ENCODE results near the gene LRRN2. TPM values are rescaled to one million over a fixed set of nuclear protein-coding genes. Genes with fewer than 3 reads are reported as not detected.

The LRRN2 gene
- total and polyA plus RNA-seq, 2 of the 8 experiments (the other 6 are each of a cell fraction or from before 2014, with no cell fraction given) = 1.8 to 2.3 TPM

DNA sequence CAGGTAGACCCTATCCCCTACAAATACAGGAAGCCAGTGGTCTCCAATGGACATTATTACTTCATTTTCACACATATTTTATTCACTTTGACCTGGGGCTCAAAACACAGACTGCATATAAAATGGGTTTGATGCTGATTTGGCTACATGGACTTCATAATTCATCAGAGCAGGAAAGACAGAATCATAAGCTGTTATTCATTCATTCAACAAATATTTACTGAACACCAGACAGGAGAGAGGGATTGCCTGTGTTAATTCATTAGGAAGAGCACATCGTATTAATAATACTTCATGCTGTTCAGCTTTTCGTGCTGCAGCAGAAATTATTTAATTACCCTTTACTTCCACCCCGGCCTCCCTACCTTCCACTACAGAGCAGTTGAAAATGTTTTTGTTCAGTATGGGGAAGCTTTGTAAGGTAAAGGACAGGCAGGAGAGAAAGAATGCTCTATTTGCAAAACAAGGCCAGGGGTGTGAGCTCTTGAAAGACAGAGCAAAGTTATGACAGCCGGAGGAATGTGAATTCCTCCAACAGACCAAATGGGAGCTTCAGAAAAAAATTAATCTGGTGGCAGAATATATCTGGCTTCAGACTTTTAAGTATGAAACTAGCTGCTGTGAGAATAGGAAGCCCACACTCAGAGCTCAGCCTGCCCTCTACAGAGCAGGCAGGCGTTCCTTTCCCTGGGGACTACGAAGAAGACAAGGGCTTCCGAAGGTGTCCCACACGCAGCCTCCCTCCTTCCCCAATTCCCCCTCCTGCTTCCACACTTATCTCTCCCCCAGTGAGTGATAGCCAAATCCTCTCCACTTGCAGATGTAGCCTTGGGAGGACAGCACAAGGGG is 111.3 kb downstream of the LRRN2 start (continued):
- TF ChIP-seq, protein P1, sequence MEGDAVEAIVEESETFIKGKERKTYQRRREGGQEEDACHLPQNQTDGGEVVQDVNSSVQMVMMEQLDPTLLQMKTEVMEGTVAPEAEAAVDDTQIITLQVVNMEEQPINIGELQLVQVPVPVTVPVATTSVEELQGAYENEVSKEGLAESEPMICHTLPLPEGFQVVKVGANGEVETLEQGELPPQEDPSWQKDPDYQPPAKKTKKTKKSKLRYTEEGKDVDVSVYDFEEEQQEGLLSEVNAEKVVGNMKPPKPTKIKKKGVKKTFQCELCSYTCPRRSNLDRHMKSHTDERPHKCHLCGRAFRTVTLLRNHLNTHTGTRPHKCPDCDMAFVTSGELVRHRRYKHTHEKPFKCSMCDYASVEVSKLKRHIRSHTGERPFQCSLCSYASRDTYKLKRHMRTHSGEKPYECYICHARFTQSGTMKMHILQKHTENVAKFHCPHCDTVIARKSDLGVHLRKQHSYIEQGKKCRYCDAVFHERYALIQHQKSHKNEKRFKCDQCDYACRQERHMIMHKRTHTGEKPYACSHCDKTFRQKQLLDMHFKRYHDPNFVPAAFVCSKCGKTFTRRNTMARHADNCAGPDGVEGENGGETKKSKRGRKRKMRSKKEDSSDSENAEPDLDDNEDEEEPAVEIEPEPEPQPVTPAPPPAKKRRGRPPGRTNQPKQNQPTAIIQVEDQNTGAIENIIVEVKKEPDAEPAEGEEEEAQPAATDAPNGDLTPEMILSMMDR (IDR thresholded peaks at IDR 0.05; ENCODE audit: control extremely low read depth in 1 of 3, insufficient read depth in 1 of 3, low read depth in 1 of 3, low read length in 3 of 3) = no peak
- no peak for TF ChIP-seq YY1 (IDR thresholded peaks at IDR 0.05; ENCODE audit: low read depth, low read length)
- no peak for TF ChIP-seq SP2 (IDR thresholded peaks at IDR 0.05; ENCODE audit: low read length)
- no peak for TF ChIP-seq NRF1 (IDR thresholded peaks at IDR 0.05; ENCODE audit: low read depth, low read length)
- TF ChIP-seq SIN3A (conservative IDR thresholded peaks at IDR 0.05 in 1 of 2, IDR thresholded peaks at IDR 0.05 in 1 of 2; ENCODE audit: low read depth in 1 of 2, low read length in 2 of 2) = no peak
